IPS-NIHi7 (cell line): ENCODE results near the gene RB1.
A peak's percentile ranks its signal among the peaks of the same experiment; 100 is the strongest.
"Not testable (repeated sequence)": the region's sequence is repeated elsewhere in the genome, so short reads cannot be mapped to it uniquely, and the experiment has no call there.

Experiments used
- DNase-seq: peaks from one replicate; pipeline ENCODE4 v3.0.0; 2012; ENCODE audit warnings: mixed read lengths; ENCODE audit errors: extremely low spot score

Gene RB1

DNA sequence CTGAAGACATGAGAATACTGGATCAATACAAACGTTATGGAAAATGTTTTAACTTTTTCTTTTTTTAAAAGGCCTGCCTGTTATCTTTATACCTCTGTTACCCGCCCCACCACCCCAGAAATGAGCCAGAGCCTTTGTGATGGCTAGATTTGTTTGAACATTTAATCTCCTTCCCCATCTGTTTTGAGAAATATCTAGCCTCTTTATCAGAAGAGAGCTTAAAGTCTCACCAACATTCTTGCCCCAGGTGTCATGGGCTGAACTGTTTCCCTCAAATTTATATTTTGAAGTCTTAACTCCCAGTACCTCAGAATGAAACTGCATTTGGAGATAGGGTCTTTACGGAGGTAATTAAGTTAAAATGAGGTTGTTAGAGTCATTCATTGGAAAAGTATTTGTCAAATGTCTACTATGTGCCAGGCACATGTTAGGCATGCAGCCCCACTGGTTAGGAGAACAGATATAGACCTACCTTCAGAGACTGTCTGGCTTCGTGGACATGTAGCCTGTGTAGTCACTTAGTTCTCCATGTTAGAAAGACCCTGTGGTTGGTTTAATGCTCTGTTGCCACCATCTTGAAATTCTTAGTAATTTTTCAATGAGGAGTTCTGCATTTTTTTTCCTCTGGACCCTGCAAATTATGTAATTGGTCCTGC lies 6.3 kb upstream of the RB1 start:
- DNase-seq, result no peak

DNA sequence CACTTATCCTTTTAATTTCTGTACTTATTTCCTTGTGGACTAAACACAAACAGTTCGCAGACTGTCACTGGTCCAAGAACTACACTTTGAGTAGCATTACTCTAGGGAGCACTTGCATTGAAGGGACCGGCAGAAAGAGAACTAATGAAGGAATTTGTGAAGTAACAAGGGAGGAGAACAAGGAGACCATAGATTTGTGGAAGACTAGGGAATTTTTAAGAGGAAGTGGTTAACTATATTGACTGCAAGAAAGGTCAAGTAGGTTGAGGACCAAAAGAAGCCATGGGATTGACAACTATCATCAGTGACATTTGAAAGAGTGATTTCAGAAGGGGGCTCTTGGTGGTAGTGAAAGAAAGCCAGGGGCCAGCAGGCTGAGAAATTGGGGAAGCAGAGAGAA lies 4.0 kb upstream of the RB1 start:
- no peak for DNase-seq

DNA sequence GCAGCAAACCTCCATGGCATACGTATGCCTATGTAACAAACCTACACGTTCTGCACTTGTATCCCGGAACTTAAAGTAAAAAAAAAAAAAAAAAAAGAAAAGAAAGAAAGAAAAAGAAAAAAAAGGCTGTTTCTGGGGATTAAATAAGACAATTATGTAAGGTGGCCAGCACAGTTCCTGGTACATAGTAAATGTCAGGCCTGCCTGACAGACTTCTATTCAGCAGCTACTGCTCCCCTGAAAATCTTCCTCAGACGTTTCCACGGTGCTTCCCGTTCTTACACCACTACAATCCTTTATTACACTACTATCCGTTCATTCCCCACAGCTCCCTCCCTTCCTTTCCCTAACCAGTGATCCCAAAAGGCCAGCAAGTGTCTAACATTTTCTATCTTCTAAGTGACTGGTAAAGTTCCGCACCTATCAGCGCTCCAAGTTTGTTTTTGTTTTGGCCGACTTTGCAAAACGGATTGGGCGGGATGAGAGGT lies 636 bp upstream of the RB1 start:
- no peak for DNase-seq

DNA sequence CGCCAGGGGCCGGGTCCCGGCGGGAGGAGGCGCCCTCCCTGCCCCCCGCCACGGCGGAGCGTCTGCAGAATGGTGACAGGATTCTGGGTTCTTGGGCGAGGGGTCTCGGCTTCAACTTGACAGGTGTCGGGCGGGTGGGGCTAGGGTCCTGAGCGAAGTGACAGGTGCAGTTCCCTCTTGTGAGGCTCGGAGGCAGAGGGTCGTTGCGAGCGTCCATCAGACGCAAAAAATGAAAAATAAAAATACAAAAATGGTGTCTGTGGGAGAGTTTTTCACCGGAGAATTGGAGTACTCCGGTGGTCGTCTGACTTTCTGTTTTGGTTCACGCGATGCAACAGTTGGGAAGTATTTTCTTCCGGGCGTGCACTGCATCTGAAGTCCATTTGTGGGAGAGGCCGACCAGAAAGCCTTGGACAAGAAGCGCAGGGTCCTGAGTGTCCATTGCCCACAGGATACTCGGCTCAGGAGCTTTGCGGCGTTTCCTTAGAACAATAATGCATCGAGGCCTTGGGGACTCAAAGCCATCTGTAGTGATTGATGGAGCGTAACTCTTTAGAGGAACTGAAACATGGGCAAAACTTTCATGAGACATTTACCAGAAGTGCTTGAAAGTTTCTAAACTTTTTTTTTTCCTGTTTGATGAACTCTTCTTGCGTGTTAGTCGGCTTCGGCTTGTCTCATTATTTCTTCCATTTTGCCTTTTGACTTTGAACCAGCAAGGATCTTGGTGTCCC lies 759 bp downstream of the RB1 start:
- no peak for DNase-seq

DNA sequence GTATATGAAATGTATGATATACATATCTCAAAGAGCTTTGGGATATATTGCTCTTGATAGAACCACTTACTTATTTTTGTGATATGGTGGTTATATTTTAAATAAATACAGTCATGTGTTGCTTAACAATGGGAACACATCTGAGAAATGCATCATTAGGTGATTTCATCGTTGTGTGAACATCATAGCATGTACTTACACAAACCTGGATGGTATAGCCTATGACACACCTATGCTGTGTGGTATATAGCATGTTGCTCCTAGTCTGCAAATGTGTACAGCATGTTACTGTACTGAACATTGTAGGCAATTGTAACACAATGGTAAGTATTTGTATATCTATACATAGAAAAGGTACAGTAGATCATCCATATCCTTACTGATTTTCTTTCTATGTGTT lies 7.7 kb downstream of the RB1 start:
- DNase-seq, result no peak

DNA sequence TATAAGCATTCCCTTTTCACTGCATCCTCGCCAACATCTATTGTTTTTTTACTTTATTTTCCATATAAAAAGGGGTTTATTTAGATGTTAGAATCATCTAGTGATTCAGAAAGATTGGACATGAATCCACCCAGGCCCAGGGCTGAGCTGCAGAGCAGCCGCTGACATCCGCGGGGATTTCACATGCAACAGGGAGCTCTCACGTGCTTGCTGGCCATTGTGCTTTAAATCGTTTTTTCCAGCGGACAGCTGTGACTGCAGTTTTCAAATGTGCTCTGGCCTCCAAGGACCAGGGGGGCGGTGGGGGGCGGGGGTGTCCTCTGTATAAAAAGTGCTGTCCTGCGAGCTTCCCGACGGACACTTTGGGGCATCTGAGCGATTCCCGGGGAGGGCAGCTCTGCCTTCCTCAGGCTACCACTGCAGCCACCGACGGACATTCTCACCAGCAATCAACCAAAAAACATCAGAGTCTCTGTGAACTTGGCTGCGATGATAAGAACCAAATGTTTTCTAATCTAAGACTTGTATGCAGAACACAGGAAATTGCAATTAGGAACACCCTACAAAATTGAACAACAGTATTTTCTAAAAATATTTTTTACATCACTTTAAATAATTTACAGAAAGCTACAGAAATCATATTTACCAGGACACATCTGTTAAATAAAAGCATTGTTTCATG lies 12.6 kb downstream of the RB1 start:
- DNase-seq, result no peak

DNA sequence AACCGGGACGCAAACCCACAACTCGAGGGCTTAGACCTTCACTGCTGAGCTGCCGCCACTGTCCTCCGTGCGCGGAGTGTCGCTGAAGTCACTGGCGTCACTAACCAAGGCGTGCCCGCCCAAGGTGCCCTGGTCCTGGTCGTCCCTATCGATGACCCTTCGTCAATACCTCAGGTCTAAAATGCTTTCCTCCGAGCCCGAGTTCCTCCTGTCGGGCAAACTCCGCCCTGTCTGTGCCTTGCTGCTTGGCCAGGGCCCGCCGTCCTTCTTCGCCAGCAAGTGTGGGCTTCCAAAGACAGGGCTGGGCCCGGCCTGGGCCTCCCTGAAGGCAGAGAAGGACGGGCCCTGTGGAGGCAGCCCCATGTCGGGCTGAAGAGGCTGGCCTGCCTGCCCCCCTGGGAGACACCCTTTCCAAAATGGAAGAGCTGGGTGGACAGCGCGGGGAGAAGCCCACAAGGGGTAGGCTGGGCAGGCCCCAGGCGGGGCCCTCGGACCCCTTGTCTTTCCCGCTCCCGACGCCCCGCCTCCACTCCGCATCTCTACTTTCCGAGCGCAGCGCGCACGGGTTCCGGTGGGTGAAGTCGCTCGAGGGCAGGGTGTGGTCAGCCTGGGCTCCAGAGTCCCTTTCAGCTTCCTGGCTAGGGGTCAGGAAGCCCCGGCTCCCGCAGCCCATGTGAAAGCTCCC lies 13.4 kb downstream of the RB1 start:
- no peak for DNase-seq

DNA sequence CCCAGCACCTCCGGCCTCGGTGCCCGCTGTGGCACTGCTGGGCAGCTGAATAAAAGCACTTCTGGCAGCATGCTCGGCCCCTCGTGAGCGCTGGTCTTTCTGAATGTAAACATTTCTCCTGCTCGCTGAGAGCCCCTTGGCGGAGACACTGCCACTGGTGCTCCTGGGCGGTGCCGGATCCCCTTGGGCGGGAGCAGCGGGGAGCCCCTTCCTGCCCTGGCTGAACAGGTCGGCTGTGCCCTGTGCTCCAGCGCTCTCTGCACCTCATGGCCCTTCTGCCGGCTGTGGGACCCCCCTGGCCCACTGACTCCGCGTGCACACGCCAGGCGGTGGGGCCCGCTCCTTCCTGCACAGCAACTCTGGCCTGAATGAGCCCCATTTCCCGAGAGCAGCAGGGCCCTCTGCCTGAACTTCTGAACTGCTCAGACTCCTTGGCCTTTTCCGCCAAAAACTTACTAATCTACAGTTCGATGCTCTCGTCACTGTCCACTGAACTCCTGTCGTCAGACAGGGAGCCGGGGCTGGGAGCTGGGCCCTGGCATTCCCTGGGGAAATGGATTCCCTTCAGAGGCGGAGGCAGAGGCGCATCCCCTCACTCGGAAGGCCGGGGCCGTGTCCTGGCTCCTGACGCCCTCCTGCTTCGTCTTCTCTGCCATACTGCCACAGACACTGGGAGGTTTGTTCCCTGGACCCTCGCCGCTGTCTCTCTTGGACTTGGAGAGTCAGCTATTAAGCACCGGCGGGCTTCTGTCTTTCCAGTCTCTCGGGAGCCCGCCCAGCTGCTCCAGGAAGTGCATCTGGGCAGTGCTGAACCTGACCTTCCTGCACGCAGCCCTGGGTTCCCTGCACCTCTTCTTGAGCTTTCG lies 14.2 kb downstream of the RB1 start:
- no peak for DNase-seq

DNA sequence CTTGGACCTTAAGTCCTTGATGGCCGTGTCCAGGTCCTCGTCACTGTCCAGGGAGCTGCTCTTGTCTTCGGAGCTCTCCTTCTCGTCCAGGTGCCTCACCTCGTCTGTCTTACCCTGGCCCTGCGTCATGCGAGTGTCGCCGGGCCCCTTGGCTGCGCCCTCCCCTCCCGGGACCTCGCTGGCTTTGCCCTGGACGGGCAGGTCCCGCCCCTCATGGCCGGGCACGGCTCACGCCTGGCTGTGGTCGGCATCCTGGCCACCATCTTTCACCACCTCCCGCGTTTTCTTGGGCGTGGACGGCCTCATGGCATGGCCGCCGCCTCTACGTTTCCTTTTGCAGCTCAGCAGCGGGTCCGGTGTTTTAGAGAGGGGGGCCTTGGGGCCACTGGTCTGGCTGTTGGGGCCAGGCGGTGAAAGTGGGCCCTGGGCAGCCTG lies 14.8 kb downstream of the RB1 start:
- no peak for DNase-seq

DNA sequence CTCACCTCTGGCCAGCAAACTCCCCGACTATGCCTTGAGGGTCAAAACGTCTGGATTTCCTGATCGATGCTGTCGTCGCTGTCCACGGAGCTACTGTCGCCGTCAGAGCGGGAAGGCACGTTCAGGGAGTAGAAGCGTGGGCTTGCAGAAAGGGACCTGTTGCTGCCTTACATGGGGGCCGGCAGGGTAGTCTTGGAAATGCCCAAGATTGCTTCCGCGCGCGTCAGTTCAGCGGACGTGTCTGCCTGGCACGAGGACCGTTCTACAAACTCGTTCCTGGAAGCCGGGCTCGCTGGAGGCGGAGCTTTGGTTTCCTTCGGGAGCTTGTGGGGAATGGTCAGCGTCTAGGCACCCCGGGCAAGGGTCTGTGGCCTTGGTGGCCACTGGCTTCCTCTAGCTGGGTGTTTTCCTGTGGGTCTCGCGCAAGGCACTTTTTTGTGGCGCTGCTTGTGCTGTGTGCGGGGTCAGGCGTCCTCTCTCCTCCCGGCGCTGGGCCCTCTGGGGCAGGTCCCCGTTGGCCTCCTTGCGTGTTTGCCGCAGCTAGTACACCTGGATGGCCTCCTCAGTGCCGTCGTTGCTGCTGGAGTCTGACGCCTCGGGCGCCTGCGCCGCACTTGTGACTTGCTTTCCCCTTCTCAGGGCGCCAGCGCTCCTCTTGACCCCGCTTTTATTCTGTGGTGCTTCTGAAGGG lies 15.4 kb downstream of the RB1 start:
- no peak for DNase-seq

DNA sequence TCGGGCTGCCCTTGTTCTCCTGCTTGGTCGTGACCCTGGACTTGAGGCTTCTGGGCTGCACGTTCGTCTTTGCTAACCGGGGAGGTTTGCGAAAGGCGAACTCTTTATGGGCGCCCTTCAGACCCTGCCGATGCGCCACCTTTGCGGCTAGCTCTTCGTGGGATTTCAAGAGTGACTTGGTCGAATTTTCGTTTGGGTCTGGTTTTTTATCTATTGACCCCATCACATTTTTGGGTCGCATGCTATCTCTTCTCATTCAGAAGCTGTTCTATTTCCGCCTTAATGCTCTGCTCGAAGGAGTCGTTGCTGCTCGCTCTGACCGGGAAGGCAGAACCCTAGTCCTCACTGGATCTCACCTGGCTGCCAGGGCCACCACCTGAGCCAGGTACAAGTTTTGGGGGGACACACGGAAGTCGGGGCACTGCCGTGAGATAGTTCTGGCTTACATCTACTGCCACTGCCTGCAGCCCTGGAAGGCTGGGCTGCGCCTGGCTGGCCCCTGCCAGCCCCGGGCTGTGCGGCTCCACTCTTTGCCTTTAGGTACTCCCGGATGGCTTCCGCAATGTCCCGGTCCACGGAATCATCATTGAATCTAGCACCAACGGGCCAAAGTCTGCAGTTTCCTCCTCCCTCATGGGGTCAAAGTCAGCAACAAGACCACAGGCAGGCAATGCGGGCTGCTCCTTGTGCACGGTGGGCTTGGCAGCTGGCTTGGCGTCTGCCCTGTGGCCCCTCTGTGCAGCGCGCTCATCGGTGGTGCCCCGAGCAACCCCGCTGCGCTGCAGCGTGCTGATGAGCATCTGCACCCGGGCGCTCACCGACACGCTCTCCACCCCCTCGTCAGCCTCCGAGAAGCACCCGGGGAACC lies 16.2 kb downstream of the RB1 start:
- no peak for DNase-seq

DNA sequence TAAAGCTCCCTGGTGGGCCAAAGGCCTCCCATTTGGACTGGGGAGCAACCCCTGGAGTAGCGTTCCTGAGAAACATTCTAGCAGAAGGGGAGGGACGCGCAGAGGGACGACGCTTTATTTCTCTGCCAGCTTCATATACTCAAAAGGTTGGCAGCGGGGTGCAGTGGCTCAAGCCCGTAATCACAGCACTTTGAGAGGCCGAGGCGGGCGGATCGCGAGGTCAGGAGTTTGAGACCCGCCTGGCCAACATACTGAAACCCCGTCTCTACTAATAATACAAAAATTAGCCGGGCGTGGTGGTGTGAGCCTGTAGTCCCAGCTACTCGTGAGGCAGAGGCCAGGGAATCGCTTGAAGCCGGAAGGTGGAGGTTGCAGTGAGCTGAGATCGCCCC lies 16.8 kb downstream of the RB1 start:
- no peak for DNase-seq

DNA sequence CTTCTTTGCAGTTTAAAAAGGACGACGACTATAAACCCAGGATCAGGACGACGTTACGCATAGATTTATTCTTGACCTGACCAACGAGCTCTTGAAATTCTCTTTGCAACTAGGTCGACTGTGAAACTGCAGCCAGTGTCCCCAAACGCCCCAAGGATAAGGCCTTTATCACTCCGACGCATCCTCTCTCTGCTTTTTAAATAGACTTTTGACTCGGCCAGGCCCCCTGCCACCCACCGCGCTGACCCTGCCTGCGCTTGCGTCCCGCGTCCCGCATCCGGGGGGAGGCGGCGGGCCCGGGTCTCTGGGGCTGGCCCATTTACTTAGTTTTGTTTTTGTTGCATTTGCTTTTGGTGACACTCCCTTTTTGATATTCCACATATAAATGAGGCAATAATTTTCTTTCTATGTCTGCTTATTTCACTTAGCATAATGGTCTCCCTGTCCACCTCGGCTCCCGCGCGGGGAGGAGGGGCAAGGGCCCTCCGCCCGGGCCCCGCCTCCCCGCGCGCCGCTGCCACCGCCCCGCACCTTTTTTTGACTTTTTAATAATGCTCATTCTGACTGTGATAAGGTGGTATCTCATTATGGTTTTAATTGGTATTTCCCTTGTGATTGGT lies 17.4 kb downstream of the RB1 start:
- DNase-seq, result no peak

DNA sequence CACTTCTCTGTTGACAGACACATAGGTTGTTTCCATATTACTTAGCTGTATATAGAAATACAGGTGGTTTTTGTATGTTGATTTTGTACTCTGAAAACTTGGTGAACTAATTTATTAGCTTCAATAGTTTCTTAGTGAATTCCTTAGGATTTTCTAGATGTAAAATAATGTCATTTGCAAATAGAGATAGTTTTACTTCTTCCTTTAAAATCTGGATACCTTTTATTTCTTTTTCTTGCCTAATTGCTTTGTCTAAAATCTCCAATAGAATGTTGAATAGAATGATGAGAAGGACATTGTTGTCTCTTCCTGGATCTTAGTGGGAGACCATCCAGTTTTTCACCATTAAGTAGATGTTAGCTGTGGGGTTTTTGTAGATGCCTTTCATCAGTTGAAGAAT lies 18.7 kb downstream of the RB1 start:
- no peak for DNase-seq

DNA sequence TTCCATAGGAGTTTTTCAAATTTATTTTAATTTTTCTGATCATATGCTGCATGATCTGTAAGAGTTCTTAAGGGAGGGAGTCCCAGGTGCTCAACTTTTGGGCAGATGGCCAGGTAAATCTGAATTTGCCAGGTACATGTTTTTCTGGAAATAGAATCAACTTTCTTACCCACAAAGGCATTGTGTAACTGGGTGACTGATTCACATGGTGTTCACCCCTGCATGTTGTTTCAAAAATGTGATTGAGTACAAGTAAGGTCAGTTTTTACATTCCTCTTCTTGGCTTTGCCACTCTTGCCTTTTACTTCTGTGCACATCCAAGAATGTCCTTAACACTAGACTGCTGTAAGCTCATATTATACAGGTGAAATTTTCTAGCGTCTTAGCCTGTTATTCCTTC lies 30.4 kb downstream of the RB1 start:
- DNase-seq, result no peak

DNA sequence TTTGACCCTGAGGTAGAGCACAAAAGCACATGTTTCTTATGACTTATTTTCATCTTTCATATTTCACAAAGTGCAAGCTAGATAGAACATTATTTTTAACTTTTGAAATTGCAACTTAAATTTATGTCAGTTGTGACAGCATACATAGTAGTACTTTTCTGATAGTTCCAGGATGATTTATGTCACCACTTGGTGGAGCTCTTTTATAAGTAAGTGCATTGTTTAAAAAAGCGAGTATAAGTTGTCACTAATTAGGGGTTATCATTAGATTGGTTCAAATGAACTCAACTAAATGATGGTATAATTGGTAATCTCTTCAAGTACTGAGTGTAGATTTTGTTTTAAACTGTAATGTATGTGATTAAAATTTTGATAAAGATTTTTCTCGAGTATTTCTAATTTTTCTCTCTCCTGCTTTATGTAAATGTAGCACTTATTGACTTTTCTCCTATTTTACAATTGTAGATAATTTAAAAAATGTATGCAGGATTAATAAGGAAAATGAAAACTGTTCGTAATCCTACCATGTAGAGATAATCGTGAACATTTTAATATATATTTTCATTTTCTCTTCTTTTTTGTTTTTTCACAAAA lies 31.1 kb downstream of the RB1 start:
- peak; percentile 25 for DNase-seq

DNA sequence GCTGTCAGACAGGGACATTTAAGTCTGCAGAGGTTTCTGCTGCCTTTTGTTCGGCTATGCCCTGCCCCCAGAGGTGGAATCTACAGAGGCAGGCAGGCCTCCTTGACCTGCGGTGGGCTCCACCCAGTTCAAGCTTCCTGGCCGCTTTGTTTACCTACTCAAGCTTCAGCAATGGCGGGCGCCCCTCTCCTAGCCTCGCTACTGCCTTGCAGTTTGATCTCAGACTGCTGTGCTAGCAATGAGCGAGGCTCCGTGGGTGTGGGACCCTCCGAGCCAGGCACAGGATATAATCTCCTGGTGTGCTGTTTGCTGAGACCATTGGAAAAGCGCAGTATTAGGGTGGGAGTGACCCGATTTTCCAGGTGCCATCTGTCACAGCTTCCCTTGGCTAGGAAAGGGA lies 35.6 kb downstream of the RB1 start:
- DNase-seq, result not testable (repeated sequence)

DNA sequence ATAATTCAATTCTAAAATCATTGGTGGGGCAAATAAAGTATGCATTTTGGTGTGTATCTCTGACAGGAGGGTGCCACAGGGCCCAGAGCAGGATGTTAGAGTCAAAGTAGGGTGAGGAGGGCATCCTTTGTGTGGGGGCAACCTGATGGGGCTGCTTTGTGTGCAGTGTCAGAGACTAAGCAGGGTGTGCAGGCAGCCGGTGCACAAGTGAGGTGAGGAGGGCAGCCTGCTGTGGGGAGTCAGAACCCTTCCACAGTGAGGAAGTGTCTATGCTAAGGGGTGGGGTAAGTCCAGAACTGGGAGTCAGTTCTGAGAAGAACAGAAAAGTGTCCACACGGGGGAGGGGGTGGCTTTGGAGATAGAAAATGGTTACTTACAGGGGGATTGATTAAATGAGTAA lies 40.7 kb downstream of the RB1 start:
- no peak for DNase-seq

DNA sequence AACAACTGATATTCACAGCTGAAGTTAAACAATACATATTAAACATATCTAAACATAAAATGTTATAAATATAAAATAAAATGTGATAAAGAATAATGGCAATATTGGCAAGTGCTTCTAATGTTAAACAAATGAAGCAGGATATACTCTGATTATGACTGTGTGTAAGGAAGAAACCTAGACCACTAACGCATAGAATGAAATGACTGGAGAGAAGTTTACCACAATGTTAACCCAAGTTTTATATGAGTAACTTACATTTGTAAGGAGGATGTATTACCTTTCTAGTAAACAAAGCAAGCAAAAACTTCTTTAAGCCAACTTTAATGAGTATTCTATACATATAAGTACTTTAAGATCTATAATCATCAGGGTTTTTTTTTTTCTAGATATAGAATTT lies 43.0 kb downstream of the RB1 start:
- no peak for DNase-seq
